OCI-LY1 (cell line): ENCODE data around the gene ST3GAL2.

Experiments
- EZH2 ChIP-seq: fragments of 200-600 bp; sonication (generic), shearing (Covaris generic); IDR thresholded peaks from 2 replicates; pipeline ENCODE4 v1.8.0; 2017; ENCODE audit warnings: borderline replicate concordance, mixed run types, mild to moderate bottlenecking, antibody characterized with exemption, low read length, moderate library complexity, mixed read lengths
- TF ChIP-seq, protein P1 (sequence below): fragments of 200-600 bp; sonication (generic), shearing (Covaris generic); IDR thresholded peaks from 2 replicates; pipeline ENCODE4 v1.5.1; 2017; ENCODE audit warnings: mild to moderate bottlenecking, antibody characterized with exemption, low read length, moderate library complexity, mixed read lengths

DNA sequence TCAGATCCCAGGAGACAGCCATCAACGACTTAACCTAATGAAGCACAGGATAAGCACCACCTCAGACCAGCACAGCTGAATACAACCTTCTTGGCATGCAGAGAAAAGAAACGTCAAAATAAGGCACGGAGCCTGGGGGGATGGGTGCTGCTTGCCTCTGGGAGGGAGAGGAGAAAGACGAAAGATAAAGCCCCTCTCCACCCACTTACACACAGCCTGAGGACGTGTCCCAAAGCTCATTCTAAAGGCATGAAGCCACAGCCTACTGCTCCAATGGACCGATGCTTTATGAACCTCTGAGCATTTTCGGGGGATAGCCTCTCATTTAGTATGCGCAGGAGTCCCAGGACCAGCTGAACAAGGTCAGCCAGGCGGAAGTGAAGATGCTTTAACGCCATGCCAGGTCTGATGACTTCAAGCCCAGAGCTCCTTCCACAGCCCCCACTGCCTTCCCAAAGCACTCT lies 31.1 kb downstream of the ST3GAL2 start:
- TF ChIP-seq, protein P1, sequence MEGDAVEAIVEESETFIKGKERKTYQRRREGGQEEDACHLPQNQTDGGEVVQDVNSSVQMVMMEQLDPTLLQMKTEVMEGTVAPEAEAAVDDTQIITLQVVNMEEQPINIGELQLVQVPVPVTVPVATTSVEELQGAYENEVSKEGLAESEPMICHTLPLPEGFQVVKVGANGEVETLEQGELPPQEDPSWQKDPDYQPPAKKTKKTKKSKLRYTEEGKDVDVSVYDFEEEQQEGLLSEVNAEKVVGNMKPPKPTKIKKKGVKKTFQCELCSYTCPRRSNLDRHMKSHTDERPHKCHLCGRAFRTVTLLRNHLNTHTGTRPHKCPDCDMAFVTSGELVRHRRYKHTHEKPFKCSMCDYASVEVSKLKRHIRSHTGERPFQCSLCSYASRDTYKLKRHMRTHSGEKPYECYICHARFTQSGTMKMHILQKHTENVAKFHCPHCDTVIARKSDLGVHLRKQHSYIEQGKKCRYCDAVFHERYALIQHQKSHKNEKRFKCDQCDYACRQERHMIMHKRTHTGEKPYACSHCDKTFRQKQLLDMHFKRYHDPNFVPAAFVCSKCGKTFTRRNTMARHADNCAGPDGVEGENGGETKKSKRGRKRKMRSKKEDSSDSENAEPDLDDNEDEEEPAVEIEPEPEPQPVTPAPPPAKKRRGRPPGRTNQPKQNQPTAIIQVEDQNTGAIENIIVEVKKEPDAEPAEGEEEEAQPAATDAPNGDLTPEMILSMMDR = no peak
- no peak for TF ChIP-seq EZH2
